K562 (cell line): ENCODE measurements around the gene USP32.

Experiments
- CHD2 ChIP-seq: IDR thresholded peaks from 2 replicates; pipeline ENCODE4 v1.6.1; 2011; ENCODE audit warnings: low read depth, low read length
- POLR2A ChIP-seq: fragments of 450-650 bp; conservative IDR thresholded peaks from 2 replicates; pipeline ENCODE4 v1.6.1; 2016
- RBM22 ChIP-seq: fragments of 200-400 bp; formaldehyde crosslinking; IDR thresholded peaks from 2 replicates; pipeline ENCODE4 v1.6.1; 2018; ENCODE audit warnings: low read length, low read depth; ENCODE audit not compliant: poor library complexity, severe bottlenecking
- SREBF1 ChIP-seq: fragments of 150-350 bp; IDR thresholded peaks from 2 replicates; pipeline ENCODE4 v1.6.1; 2014; ENCODE audit warnings: antibody characterized with exemption, low read depth, low read length, borderline replicate concordance
- ZFX ChIP-seq: sonication (generic); formaldehyde crosslinking; IDR thresholded peaks from 2 replicates; pipeline ENCODE4 v1.8.0; 2022; ENCODE audit warnings: mild to moderate bottlenecking, missing genetic modification reagents, moderate library complexity
- ZNF133 ChIP-seq: fragments of 250-450 bp; sonication (Bioruptor Pico); IDR thresholded peaks from 2 replicates; pipeline ENCODE4 v1.4.0; 2020; ENCODE audit warnings: mild to moderate bottlenecking
- TF ChIP-seq, protein P1 (sequence below), 3 experiments: IDR thresholded peaks in 2 of 3; conservative IDR thresholded peaks in 1 of 3; 2 replicates each; pipeline ENCODE4 v1.5.1; 2011 to 2012; ENCODE audit warnings: low read length in 3 of 3, mild to moderate bottlenecking in 3 of 3, control low read depth in 2 of 3, improper control_type of control experiment in 1 of 3, inconsistent platforms in 1 of 3, low read depth in 1 of 3, mixed read lengths in 1 of 3, moderate library complexity in 1 of 3; ENCODE audit not compliant: insufficient read depth in 2 of 3
- TF ChIP-seq, protein P2 (sequence below): sonication (generic); formaldehyde crosslinking; IDR thresholded peaks from 2 replicates; pipeline ENCODE4 v1.8.0; 2022; ENCODE audit warnings: mild to moderate bottlenecking, low read depth, missing genetic modification reagents

DNA sequence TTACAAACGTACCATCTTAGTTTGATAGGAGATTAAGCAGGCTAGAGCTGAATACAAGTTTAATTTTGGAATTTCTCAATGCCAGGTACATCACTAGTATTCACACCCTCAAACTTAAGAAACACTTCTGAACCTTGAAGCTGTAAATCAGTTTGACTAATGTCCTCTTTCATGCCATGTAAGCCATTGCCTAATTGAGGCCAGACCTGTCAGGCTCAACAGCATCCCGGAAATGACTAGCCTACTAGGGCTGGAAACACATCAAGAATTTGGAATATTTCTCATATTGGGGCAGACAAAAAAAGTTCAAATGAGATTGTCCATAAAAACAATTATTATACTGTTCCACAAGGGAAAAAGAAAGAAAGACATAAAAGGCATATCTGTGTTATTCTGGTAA is 1.7 kb downstream of the USP32 start:
- TF ChIP-seq, protein P1, sequence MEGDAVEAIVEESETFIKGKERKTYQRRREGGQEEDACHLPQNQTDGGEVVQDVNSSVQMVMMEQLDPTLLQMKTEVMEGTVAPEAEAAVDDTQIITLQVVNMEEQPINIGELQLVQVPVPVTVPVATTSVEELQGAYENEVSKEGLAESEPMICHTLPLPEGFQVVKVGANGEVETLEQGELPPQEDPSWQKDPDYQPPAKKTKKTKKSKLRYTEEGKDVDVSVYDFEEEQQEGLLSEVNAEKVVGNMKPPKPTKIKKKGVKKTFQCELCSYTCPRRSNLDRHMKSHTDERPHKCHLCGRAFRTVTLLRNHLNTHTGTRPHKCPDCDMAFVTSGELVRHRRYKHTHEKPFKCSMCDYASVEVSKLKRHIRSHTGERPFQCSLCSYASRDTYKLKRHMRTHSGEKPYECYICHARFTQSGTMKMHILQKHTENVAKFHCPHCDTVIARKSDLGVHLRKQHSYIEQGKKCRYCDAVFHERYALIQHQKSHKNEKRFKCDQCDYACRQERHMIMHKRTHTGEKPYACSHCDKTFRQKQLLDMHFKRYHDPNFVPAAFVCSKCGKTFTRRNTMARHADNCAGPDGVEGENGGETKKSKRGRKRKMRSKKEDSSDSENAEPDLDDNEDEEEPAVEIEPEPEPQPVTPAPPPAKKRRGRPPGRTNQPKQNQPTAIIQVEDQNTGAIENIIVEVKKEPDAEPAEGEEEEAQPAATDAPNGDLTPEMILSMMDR (IDR thresholded peaks at IDR 0.05 in 2 of 3, conservative IDR thresholded peaks at IDR 0.05 in 1 of 3; ENCODE audit: insufficient read depth in 2 of 3, low read depth in 1 of 3, low read length in 3 of 3), result no peak
- TF ChIP-seq CHD2 (no peak), SREBF1 (no peak), RBM22 (no peak), ZFX (CRISPR knock-in tag) (no peak), POLR2A (no peak), ZNF133 (no peak)
- TF ChIP-seq, protein P2, sequence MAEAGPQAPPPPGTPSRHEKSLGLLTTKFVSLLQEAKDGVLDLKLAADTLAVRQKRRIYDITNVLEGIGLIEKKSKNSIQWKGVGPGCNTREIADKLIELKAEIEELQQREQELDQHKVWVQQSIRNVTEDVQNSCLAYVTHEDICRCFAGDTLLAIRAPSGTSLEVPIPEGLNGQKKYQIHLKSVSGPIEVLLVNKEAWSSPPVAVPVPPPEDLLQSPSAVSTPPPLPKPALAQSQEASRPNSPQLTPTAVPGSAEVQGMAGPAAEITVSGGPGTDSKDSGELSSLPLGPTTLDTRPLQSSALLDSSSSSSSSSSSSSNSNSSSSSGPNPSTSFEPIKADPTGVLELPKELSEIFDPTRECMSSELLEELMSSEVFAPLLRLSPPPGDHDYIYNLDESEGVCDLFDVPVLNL, result no peak
